ENCODE data around the gene TRIAP1.
"Not testable (repeated sequence)": the region's sequence is repeated elsewhere in the genome, so short reads cannot be mapped to it uniquely, and the experiment has no call there.

TRIAP1 gene

DNA sequence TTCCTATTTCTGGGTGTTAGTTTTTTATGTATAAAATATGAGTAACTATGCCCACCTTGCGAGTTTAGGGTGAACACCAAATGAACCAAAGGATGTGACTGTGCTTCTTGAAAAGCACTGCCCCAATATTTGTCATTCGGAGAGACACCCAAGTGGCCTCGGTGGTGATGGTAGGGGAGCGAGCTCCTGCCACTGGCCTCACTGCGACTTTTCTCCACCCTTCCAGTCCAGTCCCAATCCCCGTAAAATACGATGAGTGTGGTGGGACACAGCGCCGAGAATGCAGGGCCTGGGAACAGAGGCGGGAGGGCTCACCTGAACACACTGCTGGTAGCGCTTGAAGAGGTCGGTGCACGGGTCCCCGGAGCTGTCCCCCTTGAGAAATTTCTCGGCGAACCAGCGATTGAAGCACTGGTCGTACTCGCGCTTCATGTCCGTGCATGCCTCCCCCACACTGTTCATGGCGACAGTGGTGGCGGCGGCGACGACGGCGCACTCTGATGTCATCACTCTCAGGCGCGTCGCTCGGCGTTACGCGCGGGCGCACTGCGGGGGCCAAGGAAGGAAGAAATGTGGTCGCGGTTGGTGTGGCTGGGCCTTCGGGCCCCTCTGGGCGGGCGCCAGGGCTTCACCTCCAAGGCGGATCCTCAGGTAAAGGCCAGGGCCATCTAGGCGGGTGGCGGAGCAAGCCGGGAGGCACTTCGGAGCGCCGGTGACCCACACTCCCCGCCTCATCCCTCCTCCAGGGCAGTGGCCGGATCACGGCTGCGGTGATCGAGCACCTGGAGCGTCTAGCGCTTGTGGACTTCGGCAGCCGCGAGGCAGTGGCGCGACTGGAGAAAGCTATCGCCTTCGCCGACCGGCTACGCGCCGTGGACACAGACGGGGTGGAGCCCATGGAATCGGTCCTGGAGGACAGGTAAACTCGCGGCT, at the start of gene TRIAP1, which contains the start of gene GATC:
TSS of gene TRIAP1 (minus strand) at position 474 of the 933 bp plus-strand sequence. CDS start at position 462, 12 bp downstream.
TSS of gene GATC (plus strand) at position 534 of the 933 bp plus-strand sequence. CDS start at position 571, 37 bp downstream.
- DNase-seq: peak; percentile 74

DNA sequence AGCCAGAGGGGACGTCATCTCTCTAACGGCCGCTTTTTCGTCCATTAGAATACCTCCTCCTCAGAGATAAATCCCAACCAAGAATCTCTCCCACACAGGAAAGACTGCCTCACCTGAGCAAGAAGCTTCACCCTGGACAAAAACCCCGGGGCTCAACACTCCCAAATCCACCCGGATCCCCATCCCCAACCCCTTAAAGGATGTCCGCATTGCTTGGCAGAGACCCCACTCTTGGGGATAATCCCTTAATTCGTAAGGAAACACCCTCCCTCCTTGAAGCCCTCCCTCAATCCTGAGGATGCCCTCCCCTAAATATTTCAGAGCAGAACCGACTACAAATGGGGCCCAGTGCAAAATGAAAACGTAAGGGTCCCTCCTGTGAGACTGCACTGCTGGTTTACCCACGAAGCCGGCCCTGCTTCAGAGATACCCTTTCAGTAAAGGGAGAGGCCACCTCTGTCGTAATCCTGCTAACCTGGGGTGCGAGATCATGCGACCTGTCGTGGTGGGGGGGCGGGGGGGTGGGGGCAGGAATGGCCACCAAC, 49.1 kb upstream of the TRIAP1 start:
- DNase-seq: no peak

DNA sequence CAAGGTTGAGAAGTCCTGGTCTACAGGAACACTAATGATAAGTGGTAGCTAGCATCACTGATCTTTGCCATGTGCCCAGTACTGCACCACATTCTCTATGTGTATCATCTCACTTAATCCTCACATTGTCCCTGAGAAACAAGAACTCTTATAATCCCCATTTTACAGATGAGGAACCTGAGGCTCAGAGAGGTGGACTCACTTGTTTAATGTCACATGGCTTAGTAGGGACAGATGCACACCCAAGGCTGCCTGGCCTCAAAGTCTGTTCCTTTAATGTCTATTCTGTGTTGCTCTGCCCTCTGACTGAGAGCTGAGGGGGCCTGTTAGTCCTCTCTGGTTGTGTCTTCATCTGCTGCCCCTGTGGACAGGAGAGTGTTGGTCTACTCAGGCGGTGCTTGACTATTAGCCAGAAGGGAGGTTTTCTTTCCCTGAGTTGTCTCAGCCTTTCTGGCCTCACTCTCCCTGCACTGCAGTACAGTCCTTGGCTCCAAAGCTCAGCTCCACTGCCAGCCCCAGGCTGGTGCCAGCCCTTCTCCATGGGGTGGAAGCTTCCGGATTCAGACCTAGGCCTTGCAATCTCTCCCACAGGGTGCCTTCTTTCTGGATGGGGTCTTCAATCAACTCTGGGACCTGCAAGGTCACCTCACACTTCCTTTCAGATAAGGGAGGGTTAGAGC, 44.8 kb upstream of the TRIAP1 start:
- DNase-seq: no peak

DNA sequence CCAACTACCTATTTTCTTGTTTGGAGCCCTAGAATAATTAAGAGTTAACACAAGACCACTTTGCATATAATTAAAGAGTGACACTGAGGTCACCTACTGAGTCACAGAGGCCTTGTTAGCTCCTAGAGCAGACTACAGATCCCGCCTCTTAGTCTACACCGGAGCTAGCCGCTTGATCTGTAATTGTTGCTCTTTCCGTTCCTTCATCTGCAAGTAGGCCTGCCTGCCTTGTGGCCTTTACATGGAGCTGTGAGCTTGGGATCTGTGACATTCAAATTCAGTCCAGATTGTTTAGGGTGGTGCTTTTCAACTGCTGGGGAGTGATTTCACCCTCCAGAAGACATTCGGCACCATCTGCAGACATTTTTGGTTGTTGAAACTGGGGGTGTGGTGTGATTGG, 44.1 kb upstream of the TRIAP1 start:
- DNase-seq: no peak

DNA sequence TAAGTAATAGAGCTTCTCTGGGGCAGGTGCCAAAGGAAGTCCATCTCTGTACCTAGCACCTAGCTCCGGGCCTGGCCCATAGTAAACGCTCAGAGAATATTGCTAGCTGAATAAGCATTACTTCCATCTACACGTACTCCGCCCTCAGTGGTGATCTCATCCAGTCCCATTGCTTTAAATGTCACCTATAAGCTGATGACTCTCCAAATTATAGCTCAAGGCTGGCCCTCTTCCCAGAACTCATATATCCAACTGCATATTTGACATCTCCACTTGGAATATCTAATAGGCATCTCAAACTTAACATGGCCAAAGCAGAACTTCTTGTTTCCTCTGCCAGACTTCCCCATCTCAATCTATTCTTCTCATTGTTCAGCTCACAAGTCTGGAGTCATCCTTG, 42.8 kb upstream of the TRIAP1 start:
- no peak for DNase-seq

DNA sequence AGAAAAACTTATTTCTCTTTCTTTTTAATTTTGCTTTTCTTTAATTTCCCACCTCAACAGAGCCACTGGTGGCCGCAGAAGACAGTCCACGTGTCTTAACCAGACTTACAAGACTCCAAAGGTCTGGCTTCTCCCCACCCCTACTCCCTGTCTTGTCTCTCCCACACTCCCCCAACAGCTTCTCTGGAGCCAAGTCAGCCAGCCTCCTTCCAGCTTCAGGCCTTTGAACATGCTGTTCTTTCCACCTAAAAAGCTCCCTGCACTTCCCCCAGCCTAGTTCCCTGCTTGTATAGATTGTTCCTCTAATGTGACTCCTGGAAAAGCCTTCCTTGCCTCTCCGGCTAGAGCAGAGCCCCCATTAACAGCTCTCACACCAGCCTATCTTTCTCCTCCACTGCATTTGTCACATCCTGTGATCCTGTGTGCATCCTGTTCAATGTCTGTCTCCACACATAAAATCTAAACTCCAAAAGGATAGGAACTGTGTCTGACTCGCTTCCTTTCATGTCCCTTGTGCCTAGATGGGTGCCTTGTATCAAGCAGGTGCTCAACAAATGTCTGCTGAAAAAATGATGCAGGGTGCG, 42.0 kb upstream of the TRIAP1 start:
- DNase-seq: no peak

DNA sequence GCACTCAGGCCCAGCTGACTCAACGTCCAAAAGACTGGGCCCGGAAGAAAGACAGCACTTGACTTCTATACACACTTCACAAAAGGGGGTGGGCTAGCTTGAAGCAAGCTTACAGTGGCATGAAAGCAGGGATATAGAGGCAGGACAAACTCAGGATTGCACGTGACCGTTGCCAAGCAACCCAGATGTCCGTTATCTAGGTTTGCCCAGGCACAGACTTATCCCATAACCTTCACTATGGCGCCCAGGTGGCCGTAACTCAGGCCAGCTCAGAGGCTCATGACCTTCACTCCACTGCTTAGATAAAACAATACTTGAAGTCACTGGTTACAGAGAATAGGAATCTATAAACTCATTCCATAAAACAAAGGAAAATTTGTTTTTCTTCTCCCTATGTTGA, 41.4 kb upstream of the TRIAP1 start:
- not testable (repeated sequence) for DNase-seq

DNA sequence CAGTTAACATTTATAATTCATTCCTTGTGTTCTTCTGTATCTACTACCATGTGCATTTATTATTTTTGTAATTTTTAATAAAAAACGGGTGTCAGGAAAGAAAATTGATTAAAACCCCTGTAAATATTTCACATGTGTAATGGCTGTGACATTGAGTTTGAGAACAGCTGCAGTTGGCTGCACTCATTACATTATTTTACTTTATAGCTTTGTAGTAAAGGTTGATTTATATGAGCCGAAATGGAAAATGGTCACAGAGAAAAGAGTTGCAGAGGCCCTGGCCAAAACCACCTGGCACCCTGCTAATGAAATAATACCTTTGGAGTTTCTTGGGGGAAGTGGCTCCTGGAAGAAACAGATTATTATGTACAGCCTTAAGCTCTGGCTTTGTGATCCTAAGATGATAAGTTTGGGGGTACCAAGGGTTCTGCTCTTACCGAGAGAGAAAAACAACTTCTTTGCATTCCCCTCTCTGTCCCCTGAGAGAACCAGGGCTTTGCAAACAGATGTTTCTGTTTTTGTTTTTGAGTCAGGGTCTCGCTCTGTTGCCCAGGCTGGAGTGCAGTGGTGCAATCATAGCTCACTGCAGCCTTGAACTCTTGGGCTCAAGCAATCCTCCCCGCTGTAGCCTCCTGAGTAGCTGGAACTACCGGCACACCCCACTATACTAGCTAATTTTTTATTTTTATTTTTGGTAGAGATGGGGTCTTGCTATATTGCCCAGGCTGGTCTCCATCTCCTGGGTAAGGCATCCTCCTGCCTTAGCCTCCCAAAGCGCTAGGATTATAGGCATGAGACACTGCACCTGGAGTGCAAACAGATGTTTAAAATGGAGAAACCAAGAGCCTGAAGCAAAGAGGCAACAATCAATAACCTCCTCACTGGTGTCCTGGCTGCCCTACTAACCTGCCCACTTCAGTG, 40.0 kb upstream of the TRIAP1 start:
- DNase-seq: no peak

DNA sequence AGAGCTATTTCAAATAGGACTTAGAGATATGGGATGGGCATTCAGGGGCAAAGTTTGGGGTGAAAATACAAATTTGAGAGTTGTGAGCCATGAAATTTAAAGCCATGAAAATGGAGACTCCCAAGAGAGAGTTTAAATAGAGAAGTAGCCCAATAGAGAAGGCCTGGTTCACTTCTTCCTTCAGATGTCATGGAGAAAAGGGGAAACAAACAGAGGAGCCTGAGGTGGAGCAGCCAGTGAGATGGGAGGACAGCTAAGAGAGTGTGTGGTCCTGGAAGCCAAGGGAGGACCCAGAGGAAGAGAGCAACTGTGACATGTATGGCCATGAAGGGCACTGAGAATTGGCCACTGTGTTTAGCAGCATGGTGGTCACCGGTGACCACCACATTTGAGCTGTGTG, 37.4 kb upstream of the TRIAP1 start:
- no peak for DNase-seq

DNA sequence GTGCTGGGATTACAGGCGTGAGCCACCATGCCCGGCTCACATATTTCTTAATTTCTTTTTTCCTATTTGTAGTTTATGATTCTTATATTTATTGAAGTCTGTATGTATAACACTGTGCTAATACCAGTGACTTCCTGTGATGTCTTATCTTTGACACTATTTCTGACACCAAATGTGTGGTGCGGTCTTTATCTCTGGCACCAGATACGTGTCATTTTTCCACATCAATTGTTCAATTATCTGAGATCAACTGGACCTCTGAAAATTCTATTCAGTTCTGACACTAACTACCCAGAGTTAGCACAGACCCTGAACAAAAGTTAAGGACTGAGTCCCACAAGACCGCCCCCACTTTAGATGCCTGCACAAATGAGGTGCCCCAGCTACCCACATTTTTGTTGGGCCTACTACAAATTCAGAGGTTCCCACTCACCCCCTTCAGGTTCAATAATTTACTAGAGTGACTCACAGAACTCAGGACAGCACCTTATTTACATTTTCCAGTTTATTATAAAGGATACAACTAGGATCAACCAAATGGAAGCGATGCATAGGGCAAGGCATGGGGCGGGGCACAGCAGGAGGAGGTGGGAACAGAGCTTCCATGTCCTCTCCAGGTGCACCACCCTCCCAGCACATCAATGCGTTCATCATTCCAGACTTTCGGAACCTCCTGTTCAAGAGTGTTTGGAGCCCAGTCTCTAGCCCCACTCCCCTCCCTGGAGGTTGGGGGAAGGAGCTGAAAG, 35.0 kb upstream of the TRIAP1 start:
- DNase-seq: no peak

DNA sequence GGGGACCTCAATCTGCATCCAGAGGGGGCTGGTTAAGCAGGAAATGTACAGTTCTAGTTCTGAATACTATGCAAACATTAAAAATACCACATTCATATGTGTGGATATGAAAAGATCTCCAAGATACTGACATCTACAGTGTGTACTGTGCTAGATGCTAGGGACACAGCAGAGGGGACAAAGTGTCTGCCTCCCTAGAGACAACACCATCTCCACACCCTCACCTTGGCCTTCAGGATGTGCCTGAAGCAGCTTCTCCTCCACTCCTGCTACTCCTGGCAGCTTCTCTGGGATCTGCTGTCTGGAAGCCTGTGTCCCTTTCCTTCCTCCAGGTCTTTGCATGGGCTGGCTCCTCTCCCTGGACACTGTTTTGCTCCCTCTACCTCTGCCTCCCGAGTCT, 34.0 kb upstream of the TRIAP1 start:
- DNase-seq: no peak

DNA sequence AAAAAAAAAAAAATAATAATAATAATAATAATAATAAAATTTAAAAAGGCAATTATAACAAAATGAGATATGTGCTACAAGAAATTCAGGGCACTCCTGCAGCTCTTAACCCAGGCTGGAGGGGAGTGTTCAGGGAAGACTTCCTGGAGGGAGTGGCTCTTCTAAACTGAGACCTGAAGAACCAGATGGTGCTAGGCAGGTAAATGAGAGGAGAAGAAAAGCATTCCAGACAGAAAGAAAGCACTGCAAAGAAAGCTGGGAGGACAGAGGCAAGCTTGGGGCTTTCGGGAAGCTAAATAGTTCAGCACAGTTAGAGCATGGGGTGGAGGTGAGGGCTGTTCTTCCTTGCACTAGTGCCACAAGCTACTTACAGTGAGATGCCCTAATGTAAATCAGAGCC, 33.3 kb upstream of the TRIAP1 start:
- DNase-seq: no peak

DNA sequence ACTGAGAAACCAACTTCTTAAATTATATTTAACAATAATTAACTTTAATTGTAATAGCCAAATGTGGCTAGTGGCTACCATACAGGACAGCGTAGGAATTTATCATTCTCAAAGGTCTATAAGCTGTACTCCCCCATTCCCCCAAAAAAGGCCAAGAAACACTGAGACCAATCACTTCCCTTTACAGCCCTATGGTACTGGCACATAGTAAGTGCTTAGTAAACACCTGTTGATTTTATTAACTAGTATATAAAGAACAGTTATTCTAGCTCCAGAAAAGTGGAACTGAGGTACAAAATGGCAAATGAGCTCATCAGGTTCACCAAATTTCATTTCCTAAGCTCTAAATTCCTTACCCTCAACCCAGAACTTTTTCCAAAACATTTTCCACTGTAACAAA, 29.5 kb upstream of the TRIAP1 start:
- DNase-seq: no peak

DNA sequence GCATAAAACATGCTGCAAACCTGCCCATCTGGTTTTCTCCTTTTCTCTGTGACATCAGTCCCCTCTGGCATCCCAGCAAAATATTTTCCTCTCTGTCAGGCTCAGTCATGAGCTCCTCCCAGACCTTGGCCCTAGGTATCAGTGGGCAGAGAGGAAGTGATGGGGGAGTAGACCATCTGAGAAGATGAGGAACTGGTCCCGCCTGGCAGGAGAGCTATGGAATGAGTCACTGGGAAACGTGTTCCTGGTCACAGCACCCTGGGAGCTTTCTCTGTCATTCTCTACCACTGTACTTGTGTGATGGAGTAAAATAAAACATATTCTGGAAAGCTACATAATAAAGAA, 28.4 kb upstream of the TRIAP1 start:
- DNase-seq: no peak

DNA sequence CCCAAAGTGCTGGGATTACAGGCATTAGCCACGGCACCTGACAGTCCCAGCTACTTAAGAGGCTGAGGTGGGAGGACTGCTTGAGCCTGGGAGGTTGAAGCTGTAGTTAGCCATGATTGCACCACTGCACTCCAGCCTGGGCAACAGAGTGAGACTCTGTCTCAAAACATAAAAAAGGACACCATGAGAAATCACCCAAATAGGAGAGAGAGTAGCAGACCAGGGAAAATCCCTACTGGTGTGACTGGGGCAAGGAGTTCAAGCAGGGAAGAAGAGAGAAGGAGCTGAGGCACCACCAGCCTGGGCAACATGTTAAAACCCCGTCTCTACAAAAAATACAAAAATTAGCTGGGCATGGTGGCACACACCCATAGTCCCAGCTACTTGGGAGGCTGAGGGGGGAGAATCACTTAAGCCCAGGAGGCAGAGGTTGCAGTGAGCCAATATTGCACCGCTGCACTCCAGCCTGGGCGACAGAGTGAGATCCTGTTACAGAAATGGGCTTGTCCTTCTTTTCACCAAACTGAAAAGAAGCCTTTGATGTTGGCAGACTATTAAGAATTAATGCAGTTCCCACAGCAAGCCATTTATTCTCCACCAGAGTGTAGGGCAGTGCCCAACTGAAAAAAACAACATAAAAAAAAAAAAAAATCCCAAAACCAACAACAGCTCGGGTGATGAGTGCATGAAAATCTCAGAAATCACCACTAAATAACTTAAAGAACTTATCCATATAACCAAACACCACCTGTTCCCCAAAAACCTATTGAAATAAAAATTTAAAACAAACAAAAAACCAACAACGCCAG, 27.8 kb upstream of the TRIAP1 start:
- no peak for DNase-seq

DNA sequence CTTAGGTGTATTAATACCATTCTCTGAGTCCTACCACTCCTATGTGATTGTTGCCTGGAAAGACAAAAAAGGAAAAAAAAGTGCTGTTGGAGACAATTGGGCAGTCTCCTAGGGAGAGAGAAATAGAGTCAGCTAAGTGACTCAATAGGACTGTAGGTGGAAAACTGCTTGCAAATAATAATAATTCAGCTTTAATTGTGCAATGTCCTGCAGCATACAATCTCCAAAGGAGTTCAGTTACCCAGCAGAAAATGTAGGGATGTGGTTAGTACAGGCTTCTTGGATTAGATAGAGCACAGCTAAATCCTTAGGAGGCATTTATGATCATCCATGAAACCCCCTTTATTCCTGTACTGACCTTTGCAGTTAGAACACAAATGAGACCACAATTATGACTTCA, 26.3 kb upstream of the TRIAP1 start:
- DNase-seq: no peak

DNA sequence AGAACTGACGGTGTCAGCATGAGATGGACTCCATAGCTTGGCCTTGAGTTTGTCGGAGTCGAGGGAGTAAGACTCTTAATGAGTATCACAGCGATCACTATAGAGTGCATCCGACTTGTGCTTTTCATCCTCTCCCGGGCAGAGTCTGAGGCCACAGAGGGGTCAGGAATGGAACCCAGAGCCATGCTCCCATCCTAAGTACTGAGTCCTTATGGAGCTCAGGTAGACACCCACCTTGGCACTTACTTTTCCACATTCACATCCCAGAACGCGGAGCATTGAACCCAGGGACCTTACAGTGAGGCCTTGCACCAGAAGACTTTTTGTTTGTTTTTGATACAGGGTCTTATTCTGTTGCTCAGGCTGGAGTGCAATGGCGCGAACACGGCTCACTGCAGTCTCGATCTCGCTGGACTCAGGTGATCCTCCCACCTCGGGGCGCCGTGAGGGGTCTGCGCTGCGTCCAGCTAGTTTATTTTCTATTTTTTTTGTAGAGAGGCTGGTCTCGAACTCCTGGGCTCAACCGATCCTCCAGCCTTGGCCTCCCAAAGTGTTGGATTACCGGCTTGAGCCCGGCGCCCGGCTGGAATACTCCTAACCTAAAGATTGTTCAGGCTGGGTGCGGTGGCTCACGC, 24.1 kb upstream of the TRIAP1 start:
- no peak for DNase-seq

DNA sequence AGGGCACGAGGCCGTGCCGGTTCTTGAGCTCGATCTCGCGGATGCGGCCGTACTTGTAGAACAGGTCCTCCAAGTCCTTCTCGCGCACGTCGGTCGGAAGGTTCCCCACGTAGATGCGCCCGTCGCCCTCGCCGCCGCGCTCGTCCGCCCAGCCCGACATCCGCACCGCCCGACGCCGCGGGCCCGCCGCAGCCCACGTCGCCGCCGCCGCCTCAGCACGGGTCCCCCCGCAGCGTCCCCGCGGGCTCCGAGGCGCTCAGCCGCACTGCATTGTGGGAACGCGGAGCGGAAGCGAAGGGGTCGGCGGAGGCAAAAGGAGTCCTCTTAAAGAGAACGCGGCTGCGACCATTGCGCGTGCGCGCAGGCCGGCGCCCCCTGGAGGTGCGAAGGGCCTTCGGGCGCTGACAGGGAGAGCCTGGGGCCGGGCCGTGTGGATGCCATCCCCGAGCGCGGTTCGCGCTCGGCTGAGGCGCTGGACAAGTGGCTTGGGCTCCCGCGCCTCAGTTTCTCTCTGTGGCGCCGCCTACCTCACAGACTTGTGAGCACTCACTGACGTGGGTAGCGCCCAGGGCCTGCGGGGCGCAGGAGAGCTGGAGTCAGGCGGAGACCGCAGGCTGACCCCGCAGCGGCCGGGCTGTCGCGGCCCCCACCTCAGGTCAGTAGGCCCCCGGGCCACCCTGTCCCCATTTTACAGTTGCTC, 23.4 kb upstream of the TRIAP1 start, which contains the start of gene SRSF9:
TSS of gene SRSF9 (minus strand) at position 299 of the 700 bp plus-strand sequence. CDS start at position 160, 139 bp downstream.
- DNase-seq: peak; percentile 91

DNA sequence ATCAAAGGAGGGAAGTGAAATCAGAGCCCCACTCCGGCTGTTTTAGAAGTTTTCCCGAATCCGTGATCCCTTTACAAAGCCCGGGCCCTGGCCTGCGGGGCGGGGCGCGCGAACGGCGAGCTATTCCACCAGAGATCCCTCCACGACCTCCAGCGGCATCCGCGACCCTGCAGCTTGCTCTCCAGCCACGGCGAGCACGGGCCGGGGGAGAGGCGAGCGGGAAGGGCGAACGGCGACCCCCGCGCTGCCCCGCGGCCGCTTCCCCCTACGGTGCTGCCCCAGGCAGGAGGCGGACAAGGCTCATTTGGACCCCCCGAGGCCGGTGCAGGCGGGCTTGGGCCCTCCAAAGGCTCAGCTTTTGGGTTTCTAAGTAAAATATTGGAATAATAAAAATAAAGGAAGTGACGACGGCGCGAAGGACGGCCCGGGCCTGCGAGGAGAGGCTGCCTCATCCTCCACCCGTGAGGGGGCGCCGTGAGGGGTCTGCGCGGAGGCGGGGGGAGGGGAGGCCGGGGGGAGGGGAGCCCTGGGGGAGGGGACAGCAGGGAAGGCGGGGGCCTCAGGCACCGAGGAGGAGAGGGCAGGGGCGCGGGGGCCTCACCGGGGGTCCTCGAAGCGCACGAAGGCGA, 22.8 kb upstream of the TRIAP1 start:
- peak; percentile 43 for DNase-seq

Data from NCI-H526 treated with DMSO at 0.1 percent for 48 hours (cell line).